HG02938 (cell line): ENCODE results near the gene MYRFL.

Experiments used
- ATAC-seq: cut with Tn5 transposase; IDR thresholded peaks from one replicate; pipeline ENCODE4 v1.9.1; 2021; ENCODE audit warnings: mild to moderate bottlenecking, moderate library complexity; ENCODE audit not compliant: unreplicated experiment

MYRFL gene

GRCh38 chr12:69929125-69929524, 104.1 kb downstream of the MYRFL start:
- no peak for ATAC-seq

- no peak for ATAC-seq
These were observed 104.5 kb downstream of the MYRFL start for GRCh38 chr12:69929531-69929930.

GRCh38 chr12:69931569-69931968, 106.5 kb downstream of the MYRFL start:
- ATAC-seq: no peak

- no peak for ATAC-seq
These were observed 107.1 kb downstream of the MYRFL start for GRCh38 chr12:69932154-69932553.

- no peak for ATAC-seq
These were observed 107.9 kb downstream of the MYRFL start for GRCh38 chr12:69932676-69933552.

- ATAC-seq: no peak
These were observed 109.0 kb downstream of the MYRFL start for GRCh38 chr12:69934011-69934410.

- no peak for ATAC-seq
These were observed 110.6 kb downstream of the MYRFL start for GRCh38 chr12:69935651-69936100.

- no peak for ATAC-seq
These were observed 111.2 kb downstream of the MYRFL start for GRCh38 chr12:69936214-69936731.

GRCh38 chr12:69936766-69937165, 111.7 kb downstream of the MYRFL start:
- ATAC-seq: no peak

- no peak for ATAC-seq
These were observed 122.1 kb downstream of the MYRFL start for GRCh38 chr12:69947123-69947522.

GRCh38 chr12:69947897-69948296, 122.9 kb downstream of the MYRFL start:
- no peak for ATAC-seq

GRCh38 chr12:69948851-69949250, 123.8 kb downstream of the MYRFL start:
- ATAC-seq: no peak

- no peak for ATAC-seq
These were observed 124.4 kb downstream of the MYRFL start for GRCh38 chr12:69949311-69950002.

GRCh38 chr12:69951108-69951507, 126.1 kb downstream of the MYRFL start:
- no peak for ATAC-seq

GRCh38 chr12:69952890-69953289, 127.9 kb downstream of the MYRFL start:
- no peak for ATAC-seq

- ATAC-seq: no peak
These were observed 136.2 kb downstream of the MYRFL start for GRCh38 chr12:69961246-69961645.

- no peak for ATAC-seq
These were observed 141.4 kb downstream of the MYRFL start for GRCh38 chr12:69966409-69966808.

- no peak for ATAC-seq
These were observed 141.8 kb downstream of the MYRFL start for GRCh38 chr12:69966839-69967238.

- no peak for ATAC-seq
These were observed 144.0 kb downstream of the MYRFL start for GRCh38 chr12:69969011-69969410.

- ATAC-seq: no peak
These were observed 147.1 kb downstream of the MYRFL start for GRCh38 chr12:69972136-69972535.

GRCh38 chr12:69978020-69978419, 153.0 kb downstream of the MYRFL start:
- ATAC-seq: no peak
